ENCODE data around the gene CCSER2. TPM values are rescaled to one million over a fixed set of nuclear protein-coding genes. Genes with fewer than 3 reads are reported as not detected.

Gene CCSER2
- total and polyA plus RNA-seq, 4 donors: 9.4 to 83.5 (median 32.5) TPM

DNA sequence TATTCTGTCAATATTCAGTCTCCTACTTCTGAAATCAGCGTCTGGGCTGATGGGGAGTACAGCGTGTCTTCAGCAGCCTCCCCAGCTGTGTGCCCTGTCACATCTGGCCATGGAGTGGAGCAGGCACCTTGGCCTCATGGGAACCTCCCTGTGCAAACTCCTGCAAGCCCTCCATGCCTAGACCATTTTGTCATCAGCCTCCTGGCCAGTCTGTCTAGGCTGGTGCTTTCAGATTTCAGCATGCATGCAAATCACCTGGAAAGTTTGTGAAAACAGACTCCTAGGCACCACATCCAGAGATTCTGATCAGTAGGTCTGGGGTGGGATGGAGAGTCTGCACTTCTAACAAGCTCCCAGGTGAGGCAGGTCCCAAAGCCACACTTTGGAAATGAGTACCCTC is 26.2 kb upstream of the CCSER2 start:
- WGBS, 2 donors: 81 to 95% methylated on average over 2 of the region's 2 CpGs
- no peak for ATAC-seq (ENCODE audit: insufficient read depth, low FRiP score)

DNA sequence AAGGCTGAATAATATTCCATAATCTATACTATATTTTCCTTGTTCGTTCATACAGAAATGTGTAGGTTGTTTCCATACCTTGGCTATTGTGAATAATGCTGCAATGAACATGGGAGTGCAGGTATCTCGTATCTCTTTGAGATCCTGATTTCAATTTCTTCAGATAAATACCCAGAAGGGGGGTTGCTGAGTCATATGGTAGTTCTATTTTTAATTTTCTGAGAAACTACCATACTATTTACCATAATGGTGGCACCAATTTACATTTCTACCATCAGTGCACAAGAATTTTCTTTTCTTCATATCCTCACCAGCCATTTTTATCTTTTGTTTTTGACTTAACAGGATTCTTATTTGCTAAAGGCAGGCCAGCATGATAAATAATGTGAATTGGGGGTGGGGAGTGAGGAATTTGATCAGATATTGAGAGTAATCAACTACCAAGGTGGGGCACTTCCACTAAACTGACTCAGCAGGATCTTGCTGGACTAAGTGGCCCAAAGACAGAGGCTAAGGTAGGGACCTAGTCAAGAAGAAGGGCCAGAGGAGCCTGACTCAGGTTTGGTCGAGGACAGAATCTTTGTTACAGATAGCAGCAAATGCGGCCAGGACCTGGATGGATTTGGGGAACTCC is 21.5 kb upstream of the CCSER2 start:
- WGBS, 2 donors: 87 to 91% methylated on average over 4 of the region's 4 CpGs
- ATAC-seq (ENCODE audit: insufficient read depth, low FRiP score) (no peak), DNase-seq (no peak)
- peak overlapping the region in 1 of 2 donors; percentile 52 for H3K27ac ChIP-seq (ENCODE audit: low read depth in 1 of 2, low read length in 1 of 2)
- TF ChIP-seq, protein P1, sequence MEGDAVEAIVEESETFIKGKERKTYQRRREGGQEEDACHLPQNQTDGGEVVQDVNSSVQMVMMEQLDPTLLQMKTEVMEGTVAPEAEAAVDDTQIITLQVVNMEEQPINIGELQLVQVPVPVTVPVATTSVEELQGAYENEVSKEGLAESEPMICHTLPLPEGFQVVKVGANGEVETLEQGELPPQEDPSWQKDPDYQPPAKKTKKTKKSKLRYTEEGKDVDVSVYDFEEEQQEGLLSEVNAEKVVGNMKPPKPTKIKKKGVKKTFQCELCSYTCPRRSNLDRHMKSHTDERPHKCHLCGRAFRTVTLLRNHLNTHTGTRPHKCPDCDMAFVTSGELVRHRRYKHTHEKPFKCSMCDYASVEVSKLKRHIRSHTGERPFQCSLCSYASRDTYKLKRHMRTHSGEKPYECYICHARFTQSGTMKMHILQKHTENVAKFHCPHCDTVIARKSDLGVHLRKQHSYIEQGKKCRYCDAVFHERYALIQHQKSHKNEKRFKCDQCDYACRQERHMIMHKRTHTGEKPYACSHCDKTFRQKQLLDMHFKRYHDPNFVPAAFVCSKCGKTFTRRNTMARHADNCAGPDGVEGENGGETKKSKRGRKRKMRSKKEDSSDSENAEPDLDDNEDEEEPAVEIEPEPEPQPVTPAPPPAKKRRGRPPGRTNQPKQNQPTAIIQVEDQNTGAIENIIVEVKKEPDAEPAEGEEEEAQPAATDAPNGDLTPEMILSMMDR (IDR thresholded peaks at IDR 0.05; ENCODE audit: control extremely low read depth, extremely low read depth): no peak
- peaks cover 0 to 2% (median 0%) of the 10 kb centered on the region in 3 donors for H3K27me3 ChIP-seq (ENCODE audit: control insufficient read depth in 3 of 3, insufficient read depth in 3 of 3, low read length in 2 of 3)
- no peaks in the 10 kb centered on the region for H3K36me3 ChIP-seq (ENCODE audit: control insufficient read depth in 4 of 4, insufficient read depth in 4 of 4, low read length in 4 of 4)
- no peak overlapping the region for H3K4me3 ChIP-seq
- no peaks in the 10 kb centered on the region for H3K9me3 ChIP-seq (ENCODE audit: control insufficient read depth in 4 of 4, insufficient read depth in 3 of 4, low read length in 3 of 4)
- H3K9ac ChIP-seq (ENCODE audit: insufficient read depth in 1 of 2, low read length in 2 of 2): no peak overlapping the region
- H3K4me1 ChIP-seq (ENCODE audit: control insufficient read depth in 5 of 5, insufficient read depth in 5 of 5, low read length in 5 of 5): peaks cover 0 to 7% (median 4%) of the 10 kb centered on the region in 5 donors

More for the DNA sequence above, 26.2 kb upstream of the CCSER2 start:
- no peak for DNase-seq
- no peak overlapping the region for H3K4me3 ChIP-seq
- peaks cover 0 to 3% (median 2%) of the 10 kb centered on the region in 3 donors for H3K27me3 ChIP-seq (ENCODE audit: control insufficient read depth in 3 of 3, insufficient read depth in 3 of 3, low read length in 2 of 3)
- no peak overlapping the region for H3K27ac ChIP-seq (ENCODE audit: low read depth in 1 of 2, low read length in 1 of 2)
- H3K4me1 ChIP-seq (ENCODE audit: control insufficient read depth in 5 of 5, insufficient read depth in 5 of 5, low read length in 5 of 5): peaks cover 0 to 1% (median 0%) of the 10 kb centered on the region in 5 donors
- H3K36me3 ChIP-seq (ENCODE audit: control insufficient read depth in 4 of 4, insufficient read depth in 4 of 4, low read length in 4 of 4): no peaks in the 10 kb centered on the region
- TF ChIP-seq, protein P1 (IDR thresholded peaks at IDR 0.05; ENCODE audit: control extremely low read depth, extremely low read depth): no peak
- H3K9ac ChIP-seq (ENCODE audit: insufficient read depth in 1 of 2, low read length in 2 of 2): no peak overlapping the region
- no peaks in the 10 kb centered on the region for H3K9me3 ChIP-seq (ENCODE audit: control insufficient read depth in 4 of 4, insufficient read depth in 3 of 4, low read length in 3 of 4)

GRCh38 chr10:84308021-84308420 is 20.4 kb upstream of the CCSER2 start:
- no peak for DNase-seq
- H3K27me3 ChIP-seq (ENCODE audit: control insufficient read depth in 3 of 3, insufficient read depth in 3 of 3, low read length in 2 of 3): peaks cover 0 to 2% (median 0%) of the 10 kb centered on the region in 3 donors
- 31 to 41% methylated on average over 1 of the region's 1 CpG for WGBS, 2 donors
- H3K9ac ChIP-seq (ENCODE audit: insufficient read depth in 1 of 2, low read length in 2 of 2): no peak overlapping the region
- TF ChIP-seq, protein P1 (IDR thresholded peaks at IDR 0.05; ENCODE audit: control extremely low read depth, extremely low read depth): no peak
- peaks cover 0 to 7% (median 4%) of the 10 kb centered on the region in 5 donors for H3K4me1 ChIP-seq (ENCODE audit: control insufficient read depth in 5 of 5, insufficient read depth in 5 of 5, low read length in 5 of 5)
- H3K9me3 ChIP-seq (ENCODE audit: control insufficient read depth in 4 of 4, insufficient read depth in 3 of 4, low read length in 3 of 4): no peaks in the 10 kb centered on the region
- H3K36me3 ChIP-seq (ENCODE audit: control insufficient read depth in 4 of 4, insufficient read depth in 4 of 4, low read length in 4 of 4): no peaks in the 10 kb centered on the region
- no peak overlapping the region for H3K27ac ChIP-seq (ENCODE audit: low read depth in 1 of 2, low read length in 1 of 2)
- H3K4me3 ChIP-seq: no peak overlapping the region
- no peak for ATAC-seq (ENCODE audit: insufficient read depth, low FRiP score)
